SK-N-SH treated with all-trans-retinoic acid at 6 μM for 48 hours (cell line): ENCODE measurements around the gene CHRNA3.

Experiments
- ATAC-seq: fragments of 200-7000 bp; cut with Tn5 transposase; 3 replicates; pipeline ENCODE4 v1.9.1; 2020; ENCODE audit warnings: mild to moderate bottlenecking, moderate library complexity
- ARNTL ChIP-seq: fragments of 450-650 bp; formaldehyde crosslinking; IDR thresholded peaks from 2 replicates; pipeline ENCODE4 v1.5.0; 2020; ENCODE audit warnings: low read depth, mild to moderate bottlenecking, moderate library complexity, borderline replicate concordance
- BACH2 ChIP-seq: fragments of 250-450 bp; sonication (Bioruptor Pico); IDR thresholded peaks from 2 replicates; pipeline ENCODE4 v1.9.0; 2021; ENCODE audit warnings: mild to moderate bottlenecking, borderline replicate concordance
- CREB5 ChIP-seq: fragments of 250-450 bp; sonication (Bioruptor Pico); IDR thresholded peaks from 2 replicates; pipeline ENCODE4 v1.5.1; 2020; ENCODE audit warnings: low read depth, mild to moderate bottlenecking, moderate library complexity
- CSDC2 ChIP-seq: fragments of 250-450 bp; sonication (Bioruptor Pico); IDR thresholded peaks from 2 replicates; pipeline ENCODE4 v1.5.0; 2020; ENCODE audit warnings: mild to moderate bottlenecking, moderate library complexity
- ESRRG ChIP-seq: fragments of 250-450 bp; sonication (Bioruptor Pico); IDR thresholded peaks from 2 replicates; pipeline ENCODE4 v1.6.1; 2021; ENCODE audit warnings: mild to moderate bottlenecking
- GLIS3 ChIP-seq: fragments of 250-450 bp; sonication (Bioruptor Pico); IDR thresholded peaks from 2 replicates; pipeline ENCODE4 v1.5.0; 2020; ENCODE audit warnings: mild to moderate bottlenecking, moderate library complexity
- OSR1 ChIP-seq: fragments of 250-450 bp; sonication (Bioruptor Pico); IDR thresholded peaks from 2 replicates; pipeline ENCODE4 v1.8.0; 2022; ENCODE audit warnings: moderate library complexity, mild to moderate bottlenecking, inconsistent platforms
- PPARA ChIP-seq: fragments of 250-450 bp; sonication (Bioruptor Pico); IDR thresholded peaks from 2 replicates; pipeline ENCODE4 v1.5.0; 2020; ENCODE audit warnings: mild to moderate bottlenecking, borderline replicate concordance
- RARB ChIP-seq: fragments of 250-450 bp; sonication (Bioruptor Pico); IDR thresholded peaks from 2 replicates; pipeline ENCODE4 v1.8.0; 2021; ENCODE audit warnings: mild to moderate bottlenecking, moderate library complexity
- SNAI2 ChIP-seq: fragments of 250-450 bp; sonication (Bioruptor Pico); IDR thresholded peaks from 2 replicates; pipeline ENCODE4 v1.5.0; 2020; ENCODE audit warnings: mild to moderate bottlenecking, moderate library complexity
- TCF4 ChIP-seq: fragments of 250-450 bp; sonication (Bioruptor Pico); IDR thresholded peaks from 2 replicates; pipeline ENCODE4 v1.8.0; 2021; ENCODE audit warnings: mild to moderate bottlenecking, moderate library complexity, borderline replicate concordance
- TOX ChIP-seq: fragments of 250-450 bp; sonication (Bioruptor Pico); IDR thresholded peaks from 2 replicates; pipeline ENCODE4 v1.8.0; 2021; ENCODE audit warnings: mild to moderate bottlenecking, moderate library complexity, borderline replicate concordance
- ZFP3 ChIP-seq: fragments of 250-450 bp; sonication (Bioruptor Pico); IDR thresholded peaks from 2 replicates; pipeline ENCODE4 v1.5.0; 2020; ENCODE audit warnings: mild to moderate bottlenecking, moderate library complexity
- ZFP30 ChIP-seq: fragments of 450-650 bp; formaldehyde crosslinking; IDR thresholded peaks from 2 replicates; pipeline ENCODE4 v1.5.0; 2022; ENCODE audit warnings: mild to moderate bottlenecking, moderate library complexity
- ZNF565 ChIP-seq: fragments of 450-650 bp; formaldehyde crosslinking; conservative IDR thresholded peaks from 2 replicates; pipeline ENCODE4 v1.5.0; 2020; ENCODE audit warnings: low read depth, mild to moderate bottlenecking, moderate library complexity
- ZNF70 ChIP-seq: fragments of 450-650 bp; formaldehyde crosslinking; IDR thresholded peaks from 2 replicates; pipeline ENCODE4 v1.5.0; 2020; ENCODE audit warnings: mild to moderate bottlenecking, moderate library complexity
- ZNF8 ChIP-seq: fragments of 450-650 bp; formaldehyde crosslinking; IDR thresholded peaks from 2 replicates; pipeline ENCODE4 v1.5.0; 2020; ENCODE audit warnings: mild to moderate bottlenecking, moderate library complexity
- TF ChIP-seq, protein P1 (sequence below): fragments of 250-450 bp; sonication (Bioruptor Pico); IDR thresholded peaks from 2 replicates; pipeline ENCODE4 v1.5.1; 2021; ENCODE audit warnings: mild to moderate bottlenecking, moderate library complexity
- TF ChIP-seq, protein P2 (sequence below): fragments of 250-450 bp; sonication (Bioruptor Pico); IDR thresholded peaks from 2 replicates; pipeline ENCODE4 v1.8.0; 2021; ENCODE audit warnings: low read depth, mild to moderate bottlenecking, moderate library complexity, borderline replicate concordance
- TF ChIP-seq, protein P3 (sequence below): fragments of 250-450 bp; sonication (Bioruptor Pico); IDR thresholded peaks from 2 replicates; pipeline ENCODE4 v1.5.0; 2020; ENCODE audit warnings: mild to moderate bottlenecking, moderate library complexity
- TF ChIP-seq, protein P4 (sequence below): fragments of 250-450 bp; sonication (Bioruptor Pico); IDR thresholded peaks from 2 replicates; pipeline ENCODE4 v1.8.0; 2020; ENCODE audit warnings: mild to moderate bottlenecking, moderate library complexity, borderline replicate concordance

CHRNA3 gene

GRCh38 chr15:78651007-78651406, 30.2 kb upstream of the CHRNA3 start:
- TF ChIP-seq SNAI2 (CRISPR knock-in tag) (no peak), RARB (CRISPR knock-in tag) (no peak), GLIS3 (CRISPR knock-in tag) (no peak), OSR1 (no peak), BACH2 (CRISPR knock-in tag) (no peak), ZNF565 (CRISPR knock-in tag) (no peak), CSDC2 (CRISPR knock-in tag) (no peak), TCF4 (CRISPR knock-in tag) (no peak), ZFP3 (CRISPR knock-in tag) (no peak), ZNF70 (CRISPR knock-in tag) (no peak), ZFP30 (CRISPR knock-in tag) (no peak), TOX (CRISPR knock-in tag) (no peak), ARNTL (no peak), ESRRG (no peak)
- TF ChIP-seq, protein P1, sequence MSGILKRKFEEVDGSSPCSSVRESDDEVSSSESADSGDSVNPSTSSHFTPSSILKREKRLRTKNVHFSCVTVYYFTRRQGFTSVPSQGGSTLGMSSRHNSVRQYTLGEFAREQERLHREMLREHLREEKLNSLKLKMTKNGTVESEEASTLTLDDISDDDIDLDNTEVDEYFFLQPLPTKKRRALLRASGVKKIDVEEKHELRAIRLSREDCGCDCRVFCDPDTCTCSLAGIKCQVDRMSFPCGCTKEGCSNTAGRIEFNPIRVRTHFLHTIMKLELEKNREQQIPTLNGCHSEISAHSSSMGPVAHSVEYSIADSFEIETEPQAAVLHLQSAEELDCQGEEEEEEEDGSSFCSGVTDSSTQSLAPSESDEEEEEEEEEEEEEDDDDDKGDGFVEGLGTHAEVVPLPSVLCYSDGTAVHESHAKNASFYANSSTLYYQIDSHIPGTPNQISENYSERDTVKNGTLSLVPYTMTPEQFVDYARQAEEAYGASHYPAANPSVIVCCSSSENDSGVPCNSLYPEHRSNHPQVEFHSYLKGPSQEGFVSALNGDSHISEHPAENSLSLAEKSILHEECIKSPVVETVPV, result no peak
- TF ChIP-seq, protein P2, sequence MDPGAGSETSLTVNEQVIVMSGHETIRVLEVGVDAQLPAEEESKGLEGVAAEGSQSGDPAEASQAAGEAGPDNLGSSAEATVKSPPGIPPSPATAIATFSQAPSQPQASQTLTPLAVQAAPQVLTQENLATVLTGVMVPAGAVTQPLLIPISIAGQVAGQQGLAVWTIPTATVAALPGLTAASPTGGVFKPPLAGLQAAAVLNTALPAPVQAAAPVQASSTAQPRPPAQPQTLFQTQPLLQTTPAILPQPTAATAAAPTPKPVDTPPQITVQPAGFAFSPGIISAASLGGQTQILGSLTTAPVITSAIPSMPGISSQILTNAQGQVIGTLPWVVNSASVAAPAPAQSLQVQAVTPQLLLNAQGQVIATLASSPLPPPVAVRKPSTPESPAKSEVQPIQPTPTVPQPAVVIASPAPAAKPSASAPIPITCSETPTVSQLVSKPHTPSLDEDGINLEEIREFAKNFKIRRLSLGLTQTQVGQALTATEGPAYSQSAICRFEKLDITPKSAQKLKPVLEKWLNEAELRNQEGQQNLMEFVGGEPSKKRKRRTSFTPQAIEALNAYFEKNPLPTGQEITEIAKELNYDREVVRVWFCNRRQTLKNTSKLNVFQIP (CRISPR knock-in tag), result no peak
- TF ChIP-seq, protein P3, sequence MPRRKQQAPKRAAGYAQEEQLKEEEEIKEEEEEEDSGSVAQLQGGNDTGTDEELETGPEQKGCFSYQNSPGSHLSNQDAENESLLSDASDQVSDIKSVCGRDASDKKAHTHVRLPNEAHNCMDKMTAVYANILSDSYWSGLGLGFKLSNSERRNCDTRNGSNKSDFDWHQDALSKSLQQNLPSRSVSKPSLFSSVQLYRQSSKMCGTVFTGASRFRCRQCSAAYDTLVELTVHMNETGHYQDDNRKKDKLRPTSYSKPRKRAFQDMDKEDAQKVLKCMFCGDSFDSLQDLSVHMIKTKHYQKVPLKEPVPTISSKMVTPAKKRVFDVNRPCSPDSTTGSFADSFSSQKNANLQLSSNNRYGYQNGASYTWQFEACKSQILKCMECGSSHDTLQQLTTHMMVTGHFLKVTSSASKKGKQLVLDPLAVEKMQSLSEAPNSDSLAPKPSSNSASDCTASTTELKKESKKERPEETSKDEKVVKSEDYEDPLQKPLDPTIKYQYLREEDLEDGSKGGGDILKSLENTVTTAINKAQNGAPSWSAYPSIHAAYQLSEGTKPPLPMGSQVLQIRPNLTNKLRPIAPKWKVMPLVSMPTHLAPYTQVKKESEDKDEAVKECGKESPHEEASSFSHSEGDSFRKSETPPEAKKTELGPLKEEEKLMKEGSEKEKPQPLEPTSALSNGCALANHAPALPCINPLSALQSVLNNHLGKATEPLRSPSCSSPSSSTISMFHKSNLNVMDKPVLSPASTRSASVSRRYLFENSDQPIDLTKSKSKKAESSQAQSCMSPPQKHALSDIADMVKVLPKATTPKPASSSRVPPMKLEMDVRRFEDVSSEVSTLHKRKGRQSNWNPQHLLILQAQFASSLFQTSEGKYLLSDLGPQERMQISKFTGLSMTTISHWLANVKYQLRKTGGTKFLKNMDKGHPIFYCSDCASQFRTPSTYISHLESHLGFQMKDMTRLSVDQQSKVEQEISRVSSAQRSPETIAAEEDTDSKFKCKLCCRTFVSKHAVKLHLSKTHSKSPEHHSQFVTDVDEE (CRISPR knock-in tag), result no peak
- TF ChIP-seq, protein P4, sequence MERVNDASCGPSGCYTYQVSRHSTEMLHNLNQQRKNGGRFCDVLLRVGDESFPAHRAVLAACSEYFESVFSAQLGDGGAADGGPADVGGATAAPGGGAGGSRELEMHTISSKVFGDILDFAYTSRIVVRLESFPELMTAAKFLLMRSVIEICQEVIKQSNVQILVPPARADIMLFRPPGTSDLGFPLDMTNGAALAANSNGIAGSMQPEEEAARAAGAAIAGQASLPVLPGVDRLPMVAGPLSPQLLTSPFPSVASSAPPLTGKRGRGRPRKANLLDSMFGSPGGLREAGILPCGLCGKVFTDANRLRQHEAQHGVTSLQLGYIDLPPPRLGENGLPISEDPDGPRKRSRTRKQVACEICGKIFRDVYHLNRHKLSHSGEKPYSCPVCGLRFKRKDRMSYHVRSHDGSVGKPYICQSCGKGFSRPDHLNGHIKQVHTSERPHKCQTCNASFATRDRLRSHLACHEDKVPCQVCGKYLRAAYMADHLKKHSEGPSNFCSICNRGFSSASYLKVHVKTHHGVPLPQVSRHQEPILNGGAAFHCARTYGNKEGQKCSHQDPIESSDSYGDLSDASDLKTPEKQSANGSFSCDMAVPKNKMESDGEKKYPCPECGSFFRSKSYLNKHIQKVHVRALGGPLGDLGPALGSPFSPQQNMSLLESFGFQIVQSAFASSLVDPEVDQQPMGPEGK (CRISPR knock-in tag), result no peak
- TF ChIP-seq, all 23 proteins: peak for 0
- ATAC-seq, result no peak

DNA sequence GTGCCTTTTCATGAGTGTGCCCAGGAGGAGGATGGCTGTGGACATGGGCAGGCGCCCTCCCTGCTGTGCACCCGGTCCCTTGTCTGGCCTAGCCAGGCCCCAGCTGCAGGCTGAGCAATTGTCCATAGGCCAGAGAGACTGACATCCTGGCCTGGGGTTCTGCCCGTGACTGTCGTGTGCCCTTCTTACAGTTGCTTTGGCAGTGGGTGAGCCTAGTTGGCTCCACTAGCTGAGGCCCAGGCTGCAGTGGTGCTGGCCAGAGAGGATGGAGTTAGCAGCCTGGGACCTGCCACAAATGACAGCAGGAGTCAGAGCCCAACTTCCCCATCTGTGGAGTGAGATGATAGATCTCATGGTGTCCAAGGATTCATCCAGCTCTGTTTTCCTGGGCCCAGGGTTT, 29.2 kb upstream of the CHRNA3 start:
- no peak for ATAC-seq
- TF ChIP-seq SNAI2 (CRISPR knock-in tag) (no peak), TOX (CRISPR knock-in tag) (no peak), BACH2 (CRISPR knock-in tag) (no peak), ARNTL (no peak), PPARA (CRISPR knock-in tag) (no peak), CSDC2 (CRISPR knock-in tag) (no peak), CREB5 (no peak), ZNF8 (CRISPR knock-in tag) (no peak), ZNF70 (CRISPR knock-in tag) (no peak), ZFP3 (CRISPR knock-in tag) (no peak), RARB (CRISPR knock-in tag) (no peak), GLIS3 (CRISPR knock-in tag) (no peak), ZFP30 (CRISPR knock-in tag) (no peak)
- TF ChIP-seq, protein P4 (CRISPR knock-in tag), result no peak
- TF ChIP-seq, protein P2 (CRISPR knock-in tag), result no peak
- TF ChIP-seq, protein P3 (CRISPR knock-in tag), result no peak
- TF ChIP-seq, protein P1, result no peak
